Hematopoietic multipotent progenitor cell treated with erythropoietin and hydrocortisone succinate and interleukin-3 and kit ligand, for 6 days (in vitro differentiated cells): ENCODE results near the gene ZCWPW1.

Experiments used
- DNase-seq: peaks from one replicate; pipeline ENCODE4 v3.0.0-alpha.2; 2015

Gene ZCWPW1

DNA sequence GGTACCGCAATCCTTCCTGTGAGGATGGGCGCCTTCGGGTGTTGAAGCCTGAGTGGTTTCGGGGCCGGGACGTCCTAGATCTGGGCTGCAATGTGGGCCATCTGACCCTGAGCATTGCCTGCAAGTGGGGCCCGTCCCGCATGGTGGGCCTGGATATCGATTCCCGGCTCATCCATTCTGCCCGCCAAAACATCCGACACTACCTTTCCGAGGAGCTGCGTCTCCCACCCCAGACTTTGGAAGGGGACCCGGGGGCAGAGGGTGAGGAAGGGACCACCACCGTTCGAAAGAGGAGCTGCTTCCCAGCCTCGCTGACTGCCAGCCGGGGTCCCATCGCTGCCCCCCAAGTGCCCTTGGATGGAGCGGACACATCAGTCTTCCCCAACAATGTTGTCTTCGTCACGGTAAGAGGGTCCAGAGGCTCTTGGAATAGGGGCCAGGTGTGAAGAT lies 2.8 kb upstream of the ZCWPW1 start:
- DNase-seq = no peak

DNA sequence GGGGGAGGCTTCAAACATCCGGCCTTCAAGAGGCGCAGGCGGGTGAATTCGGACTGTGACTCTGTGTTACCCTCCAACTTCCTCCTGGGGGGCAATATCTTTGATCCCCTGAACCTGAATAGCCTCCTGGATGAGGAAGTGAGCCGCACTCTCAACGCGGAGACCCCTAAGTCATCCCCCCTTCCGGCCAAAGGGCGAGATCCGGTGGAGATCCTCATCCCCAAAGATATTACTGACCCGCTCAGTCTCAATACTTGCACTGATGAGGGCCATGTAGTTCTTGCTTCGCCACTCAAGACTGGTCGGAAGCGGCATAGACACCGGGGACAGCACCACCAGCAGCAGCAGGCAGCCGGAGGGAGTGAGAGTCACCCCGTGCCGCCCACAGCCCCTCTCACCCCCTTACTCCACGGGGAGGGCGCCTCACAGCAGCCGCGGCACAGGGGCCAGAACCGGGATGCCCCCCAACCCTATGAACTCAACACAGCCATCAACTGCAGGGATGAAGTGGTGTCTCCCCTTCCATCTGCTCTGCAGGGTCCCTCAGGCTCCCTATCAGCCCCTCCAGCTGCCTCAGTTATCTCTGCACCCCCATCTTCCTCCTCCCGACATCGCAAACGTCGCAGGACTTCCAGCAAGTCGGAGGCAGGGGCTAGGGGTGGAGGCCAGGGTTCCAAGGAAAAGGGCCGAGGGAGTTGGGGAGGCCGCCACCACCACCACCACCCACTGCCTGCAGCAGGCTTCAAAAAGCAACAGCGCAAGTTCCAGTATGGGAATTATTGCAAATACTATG lies 2.2 kb upstream of the ZCWPW1 start:
- DNase-seq = peak; percentile 51

DNA sequence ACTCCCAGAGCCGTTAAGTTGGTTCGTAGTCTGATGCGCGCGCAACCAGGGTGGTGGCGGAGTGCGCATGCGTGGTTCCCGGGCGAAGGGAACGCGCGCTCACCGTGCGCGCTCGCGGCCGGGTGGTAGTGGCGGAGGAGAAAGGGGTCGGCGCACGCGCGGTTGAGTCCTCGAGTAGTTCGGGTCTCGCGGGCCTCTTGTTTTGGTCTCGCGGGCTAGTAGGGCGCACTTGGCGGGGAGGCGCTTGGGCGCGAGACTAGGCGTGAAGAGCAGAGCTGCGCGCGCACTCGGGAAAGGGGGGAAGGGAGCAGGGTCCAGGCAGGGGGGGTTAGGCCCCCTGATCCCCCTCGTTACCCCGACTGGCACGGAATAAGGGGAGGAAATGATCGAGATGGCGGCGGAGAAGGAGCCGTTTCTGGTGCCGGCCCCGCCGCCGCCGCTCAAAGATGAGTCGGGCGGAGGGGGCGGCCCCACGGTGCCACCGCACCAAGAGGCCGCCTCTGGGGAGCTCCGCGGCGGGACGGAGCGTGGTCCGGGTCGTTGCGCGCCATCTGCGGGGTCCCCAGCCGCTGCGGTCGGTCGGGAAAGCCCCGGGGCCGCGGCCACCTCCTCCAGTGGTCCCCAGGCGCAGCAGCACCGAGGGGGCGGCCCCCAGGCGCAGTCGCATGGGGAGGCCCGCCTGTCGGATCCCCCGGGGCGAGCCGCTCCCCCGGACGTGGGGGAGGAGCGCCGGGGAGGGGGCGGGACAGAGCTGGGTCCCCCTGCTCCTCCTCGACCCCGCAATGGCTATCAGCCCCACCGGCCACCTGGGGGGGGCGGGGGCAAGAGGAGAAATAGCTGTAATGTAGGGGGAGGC lies 1.4 kb upstream of the ZCWPW1 start, which contains the start of gene MEPCE:
Gene MEPCE, plus strand, starts transcription at position 195 of the 856 bp plus-strand sequence. Its CDS starts 188 bp downstream, at position 383.
- peak; percentile 97 for DNase-seq

DNA sequence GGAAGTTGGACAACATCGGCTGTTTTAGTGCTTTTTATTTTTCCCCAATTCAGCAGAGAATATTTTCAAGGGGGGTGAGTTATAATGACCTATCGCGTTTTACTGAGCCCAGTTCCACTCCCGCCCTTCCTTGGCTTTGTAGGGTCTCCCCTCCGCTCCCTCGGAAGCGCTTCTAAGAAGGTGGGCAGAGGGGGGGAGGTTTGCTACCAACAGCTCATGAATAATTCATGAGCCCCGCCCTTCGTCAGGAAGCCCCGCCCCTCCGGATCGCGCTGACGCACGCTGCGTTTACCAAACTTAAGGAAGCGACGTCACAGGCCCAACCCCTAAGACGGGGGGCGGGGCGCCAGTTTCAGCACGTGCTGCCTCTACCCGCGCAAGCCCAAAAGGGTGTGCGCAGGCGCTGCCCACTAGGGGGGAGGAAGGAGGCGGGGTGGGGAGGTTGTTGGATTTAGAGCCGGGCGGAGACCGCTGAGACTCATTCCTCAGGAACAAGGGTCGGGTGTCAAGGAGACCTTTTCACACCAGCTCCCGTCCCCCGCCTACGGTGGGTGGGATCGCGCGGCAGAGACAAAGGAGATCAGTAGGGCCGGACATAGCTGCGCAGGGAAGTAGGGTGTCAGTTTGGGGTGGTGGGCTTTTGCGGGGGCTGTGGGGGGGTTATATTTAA lies 599 bp upstream of the ZCWPW1 start:
- peak; percentile 99 for DNase-seq

DNA sequence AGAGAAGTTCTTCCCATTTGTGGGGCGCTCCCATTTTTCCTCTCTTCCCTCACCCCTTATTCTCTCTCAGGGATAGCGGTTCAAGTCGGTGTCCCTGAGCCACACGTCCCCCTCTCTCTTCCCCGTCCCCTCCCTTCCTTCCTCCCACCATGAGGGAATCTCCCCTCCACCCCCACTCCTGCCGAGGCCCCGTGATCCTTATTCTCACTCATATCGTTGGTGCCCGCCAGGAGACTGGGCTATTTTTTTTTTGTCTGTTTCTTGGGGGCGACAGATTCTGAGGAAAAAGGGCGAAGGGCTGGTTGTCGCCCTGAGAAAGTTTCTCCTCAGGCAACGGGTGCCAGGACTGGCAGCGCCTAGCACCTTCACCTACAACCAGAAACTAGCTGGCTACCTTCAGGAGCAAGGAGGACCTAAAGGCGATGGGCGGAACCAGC lies 723 bp downstream of the ZCWPW1 start:
- no peak for DNase-seq

DNA sequence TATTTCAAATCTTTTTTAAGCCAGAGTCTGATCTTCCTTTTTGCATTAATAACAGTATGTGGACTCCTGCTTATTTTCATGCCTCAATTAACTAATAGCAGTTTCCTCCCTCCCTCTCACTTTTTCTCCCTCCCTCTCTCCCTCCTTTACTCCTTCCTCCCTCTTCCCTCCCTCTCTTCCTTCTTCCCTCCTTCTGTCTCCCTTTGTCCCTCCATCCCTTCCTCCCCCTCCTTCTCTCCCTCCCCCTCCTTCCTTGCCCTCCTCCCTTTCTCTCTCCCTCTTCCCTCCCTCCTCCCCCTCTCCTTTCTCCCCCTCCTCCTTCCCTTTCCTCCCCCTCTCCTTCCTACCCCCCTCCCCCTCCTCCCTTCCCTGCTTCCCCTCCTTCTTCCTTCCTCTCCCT lies 2.0 kb downstream of the ZCWPW1 start:
- no peak for DNase-seq

DNA sequence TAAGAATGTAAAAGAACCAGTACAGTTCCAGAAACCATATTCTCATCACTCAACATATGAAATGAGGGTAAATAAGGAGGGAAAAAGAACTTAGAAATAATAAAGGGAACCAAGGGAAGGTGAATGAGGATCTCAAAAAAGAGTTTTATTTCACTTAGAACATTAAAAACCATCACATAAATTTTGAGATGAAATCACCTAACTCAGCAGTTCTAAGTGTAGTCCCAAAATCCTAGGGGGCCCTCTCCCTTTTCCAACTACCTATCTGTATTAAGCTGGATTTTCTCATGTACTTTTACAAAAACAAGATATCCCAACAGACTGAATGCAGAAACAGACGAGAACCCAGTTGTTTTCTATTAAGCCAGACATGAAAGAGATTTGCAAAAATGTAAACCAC lies 3.2 kb downstream of the ZCWPW1 start:
- DNase-seq = no peak

DNA sequence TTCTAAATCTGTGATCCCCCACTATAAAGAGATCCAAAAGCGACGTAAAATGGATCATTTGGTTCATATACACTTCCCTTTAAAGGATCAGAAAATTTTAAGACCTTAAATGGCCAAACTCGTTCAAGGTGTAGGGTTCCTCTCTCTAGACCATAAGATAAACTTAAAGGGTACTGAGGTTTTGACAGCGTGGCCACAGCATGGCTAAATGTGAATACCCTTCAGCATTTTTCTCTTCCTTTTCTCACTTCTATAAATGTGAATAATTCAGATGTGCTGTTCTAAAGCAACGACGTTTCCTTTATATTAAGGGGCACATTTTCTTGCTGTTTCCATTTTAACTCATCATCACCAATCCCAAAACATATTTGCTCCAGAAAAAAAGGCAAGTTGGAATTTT lies 5.2 kb downstream of the ZCWPW1 start:
- DNase-seq = no peak

DNA sequence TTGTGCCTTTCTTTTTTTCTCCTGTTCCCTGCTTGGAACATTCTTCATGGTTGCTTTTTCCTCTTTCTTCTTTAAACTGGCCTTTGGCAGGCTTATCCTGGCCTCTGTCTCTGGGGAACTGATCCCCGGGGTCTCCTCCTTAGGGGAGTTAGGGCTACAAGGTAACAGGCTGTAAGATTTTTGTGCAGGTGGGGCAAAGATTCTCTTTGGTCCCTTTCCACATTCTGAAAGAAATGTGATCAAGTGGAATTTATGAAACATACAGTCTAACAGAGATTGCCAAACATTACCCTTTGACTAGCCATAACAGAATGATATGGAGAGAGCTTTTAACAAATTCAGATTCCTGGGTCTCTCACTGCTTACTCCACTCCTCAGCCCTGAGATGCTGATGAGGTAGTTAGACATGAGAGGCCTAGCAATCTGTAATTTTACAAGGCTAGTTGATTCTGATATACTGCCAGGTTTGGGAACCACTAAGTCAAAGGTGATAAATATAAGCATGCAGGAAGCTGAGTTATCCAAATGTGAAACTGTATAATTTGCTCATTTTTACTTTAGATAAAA lies 8.8 kb downstream of the ZCWPW1 start:
- no peak for DNase-seq

DNA sequence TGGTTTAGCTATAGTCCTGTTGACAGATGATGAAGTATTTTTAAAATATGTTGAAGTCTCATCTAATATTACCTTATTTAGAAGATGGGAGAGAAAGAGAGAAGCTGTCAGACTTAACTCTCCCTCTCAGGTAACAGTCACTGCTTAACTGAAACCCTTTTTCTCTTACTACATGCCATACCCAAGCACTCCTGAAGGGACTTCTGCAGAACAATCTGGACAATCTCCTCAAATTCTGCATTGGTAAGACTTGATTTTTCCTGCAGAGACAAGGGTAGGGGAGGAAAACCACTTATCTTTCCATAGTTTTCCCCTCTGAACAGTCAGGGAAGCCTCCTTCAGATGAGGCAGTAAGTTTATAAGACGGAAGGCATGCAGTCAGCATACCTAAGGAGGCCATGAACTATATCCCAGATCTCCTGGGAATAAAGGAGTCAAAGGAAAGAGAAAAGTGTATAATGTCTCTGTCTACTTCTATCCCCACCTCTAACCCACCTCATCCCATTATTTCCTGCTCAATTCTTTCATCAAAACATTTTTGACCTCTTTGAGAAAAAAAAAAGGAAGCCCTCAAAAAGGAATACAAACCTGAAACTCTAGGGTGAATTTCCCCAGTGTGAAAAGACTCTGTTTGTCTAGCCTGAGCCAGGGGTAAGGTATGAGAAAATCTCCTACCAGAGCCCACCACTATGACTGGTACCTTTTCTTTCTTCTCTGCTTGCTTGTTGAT lies 9.4 kb downstream of the ZCWPW1 start:
- DNase-seq = no peak

DNA sequence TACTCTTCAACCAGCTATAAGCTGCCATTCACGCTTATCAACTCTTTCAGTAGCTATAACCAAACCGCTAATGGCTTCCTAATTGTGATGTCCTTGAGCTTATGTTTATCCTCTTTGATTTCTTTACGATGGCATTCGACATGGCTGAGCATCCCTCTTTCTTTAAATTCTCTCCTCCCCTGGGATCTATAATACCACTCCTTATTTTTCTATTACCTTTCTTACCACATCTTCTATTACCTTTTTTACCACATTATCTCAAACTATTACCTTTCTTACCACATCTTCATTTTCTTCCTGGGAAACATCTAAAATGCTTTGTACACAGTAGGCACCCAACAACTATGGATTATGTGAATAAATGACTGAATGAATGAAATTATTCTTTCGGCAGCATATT lies 13.1 kb downstream of the ZCWPW1 start:
- no peak for DNase-seq

DNA sequence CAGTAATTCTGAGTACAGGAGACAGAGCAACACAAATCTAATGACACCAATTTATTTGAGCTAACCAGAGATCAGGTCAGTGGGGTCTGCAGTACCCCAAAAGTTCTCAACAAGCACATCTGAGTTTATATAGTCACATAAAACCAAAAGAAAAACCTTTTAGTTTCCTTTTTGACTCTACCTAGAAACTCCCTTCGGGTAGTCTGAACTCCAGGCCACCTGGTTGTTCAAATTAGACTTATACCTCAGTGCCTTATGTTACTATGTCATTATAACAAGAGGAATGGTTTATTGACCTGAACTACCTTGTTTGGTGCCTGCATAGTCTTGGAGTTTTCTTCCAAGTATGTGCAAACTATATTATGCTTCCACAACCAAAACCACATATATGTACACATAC lies 14.6 kb downstream of the ZCWPW1 start:
- DNase-seq = no peak

DNA sequence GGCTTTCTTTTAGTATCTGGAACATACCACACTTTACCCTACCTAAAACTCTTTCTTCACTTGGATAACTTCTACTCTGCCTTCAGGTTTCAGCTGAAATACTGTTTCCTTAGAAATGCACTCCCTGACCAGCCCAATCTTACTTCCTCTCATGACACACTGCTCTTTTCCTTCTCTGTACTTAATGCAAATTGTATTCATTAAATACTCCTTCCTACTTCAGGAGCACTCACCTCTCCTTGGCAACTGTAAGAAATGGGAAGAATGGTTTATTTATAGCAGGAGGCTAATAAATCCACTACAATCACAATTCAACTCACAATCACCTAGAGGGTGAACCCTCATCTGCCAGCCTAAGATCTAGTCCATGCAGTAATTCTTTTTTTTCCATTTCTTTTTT lies 15.2 kb downstream of the ZCWPW1 start:
- no peak for DNase-seq

DNA sequence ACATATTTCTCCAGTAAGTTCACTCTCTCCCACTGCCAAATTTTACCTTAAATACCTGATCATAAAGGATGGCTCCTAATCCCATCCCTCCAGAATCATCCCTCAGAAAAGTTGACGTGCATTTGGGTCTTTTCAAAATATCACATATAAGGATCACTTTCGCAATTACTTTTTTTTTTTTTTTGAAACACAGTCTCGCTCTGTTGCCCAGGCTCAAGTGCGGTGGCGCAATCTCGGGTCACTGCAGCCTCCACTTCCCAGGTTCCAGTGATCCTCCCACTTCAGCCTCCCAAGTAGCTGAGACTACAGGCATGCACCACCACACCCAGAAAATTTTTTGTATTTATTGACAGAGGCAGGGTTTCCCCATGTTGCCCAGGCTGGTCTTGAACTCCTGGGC lies 17.4 kb downstream of the ZCWPW1 start:
- DNase-seq = no peak

DNA sequence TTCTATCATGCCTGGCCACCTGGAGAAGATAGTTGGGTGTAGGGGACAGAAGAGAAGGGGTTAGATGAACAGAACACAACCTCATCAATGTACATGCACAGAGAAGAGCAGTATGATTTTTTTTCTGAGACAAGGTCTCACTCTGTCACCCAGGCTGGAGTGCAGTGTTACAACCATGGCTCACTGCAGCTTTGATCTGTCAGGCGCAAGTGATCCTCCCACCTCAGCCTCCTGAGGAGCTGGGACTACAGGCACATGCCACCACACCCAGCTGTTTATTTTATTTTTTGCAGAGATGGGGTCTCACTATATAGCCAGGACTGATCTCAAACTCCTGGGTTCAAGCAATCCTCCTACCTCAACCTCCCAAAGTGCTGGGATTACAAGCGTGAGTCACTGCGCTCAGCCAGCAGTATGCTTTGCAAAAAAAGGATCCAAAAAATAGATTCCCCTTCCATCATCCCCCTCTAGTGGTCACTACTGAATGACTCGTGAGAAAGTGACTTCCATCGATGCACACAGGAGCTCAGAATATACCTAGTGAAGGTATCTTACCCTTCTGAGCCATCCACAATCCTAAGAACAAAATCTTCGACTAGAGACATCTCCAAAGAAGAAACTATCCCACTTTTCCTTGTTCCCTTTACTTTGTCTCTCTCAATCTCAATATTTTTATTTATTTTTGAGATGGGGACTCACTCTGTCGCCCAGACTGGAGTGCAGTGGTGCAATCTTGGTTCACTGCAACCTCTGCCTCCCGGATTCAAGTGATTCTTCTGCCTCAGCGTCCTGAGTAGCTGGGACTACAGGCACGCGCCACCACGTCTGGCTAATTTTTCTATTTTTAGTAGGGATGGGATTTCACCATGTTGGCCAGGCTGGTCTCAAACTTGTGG lies 21.0 kb downstream of the ZCWPW1 start:
- DNase-seq = peak; percentile 87

DNA sequence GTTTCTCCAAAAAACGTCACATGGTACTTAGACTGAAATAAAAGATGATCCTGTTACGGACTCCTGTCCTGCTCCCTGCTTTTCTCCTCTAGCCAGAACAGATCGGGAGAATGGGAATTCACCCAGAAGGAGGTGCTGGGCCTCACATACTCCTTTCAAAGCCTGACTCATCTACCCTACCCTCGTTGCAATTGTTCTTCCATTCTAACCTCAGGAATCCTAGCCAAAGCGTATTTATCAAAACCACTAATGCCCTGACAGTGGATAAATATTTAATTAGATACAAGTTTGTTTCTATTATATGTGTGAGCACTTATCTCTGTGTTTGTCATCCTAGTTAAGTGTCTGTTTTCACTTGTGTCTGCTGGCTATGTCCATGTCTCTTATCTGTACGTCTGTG lies 21.7 kb downstream of the ZCWPW1 start:
- no peak for DNase-seq

DNA sequence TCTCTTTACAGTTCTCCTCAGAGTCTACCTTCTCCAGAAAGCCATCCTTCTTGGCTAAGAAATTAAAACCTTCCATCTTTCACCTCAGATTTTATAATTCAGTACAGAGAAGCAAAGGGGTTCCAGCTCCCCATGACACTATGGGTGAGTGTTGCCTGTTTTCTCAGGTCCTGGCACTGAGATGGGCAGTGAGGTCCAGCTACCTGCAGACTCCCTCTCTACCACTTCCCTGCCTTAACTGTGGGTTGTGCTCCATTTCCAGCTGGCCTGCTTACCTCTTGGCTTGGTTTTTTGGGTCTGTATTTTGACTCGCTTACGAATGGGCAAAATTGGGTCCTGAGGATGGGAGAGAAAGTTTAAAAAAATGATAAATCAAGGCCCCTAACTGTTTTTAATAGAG lies 26.3 kb downstream of the ZCWPW1 start:
- no peak for DNase-seq

DNA sequence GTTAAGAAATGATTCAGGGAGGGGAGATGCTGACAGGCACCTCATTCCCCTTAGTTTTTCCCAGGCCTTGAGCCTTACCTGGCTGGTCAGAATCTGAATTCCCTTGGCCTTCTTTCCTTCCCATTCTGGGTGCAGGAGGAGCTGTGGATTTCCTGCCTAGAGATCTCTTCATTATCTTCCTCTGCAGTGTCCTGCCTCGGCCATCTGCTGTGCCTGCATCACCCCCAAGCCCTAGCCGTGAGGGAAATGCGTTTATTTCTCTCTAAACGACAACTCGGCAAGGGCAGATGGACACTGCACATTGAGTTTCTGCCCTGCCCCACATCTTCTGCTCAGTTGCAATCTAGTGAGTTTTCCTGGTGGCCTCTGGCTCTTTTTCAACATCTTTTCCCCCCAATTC lies 26.7 kb downstream of the ZCWPW1 start:
- no peak for DNase-seq

DNA sequence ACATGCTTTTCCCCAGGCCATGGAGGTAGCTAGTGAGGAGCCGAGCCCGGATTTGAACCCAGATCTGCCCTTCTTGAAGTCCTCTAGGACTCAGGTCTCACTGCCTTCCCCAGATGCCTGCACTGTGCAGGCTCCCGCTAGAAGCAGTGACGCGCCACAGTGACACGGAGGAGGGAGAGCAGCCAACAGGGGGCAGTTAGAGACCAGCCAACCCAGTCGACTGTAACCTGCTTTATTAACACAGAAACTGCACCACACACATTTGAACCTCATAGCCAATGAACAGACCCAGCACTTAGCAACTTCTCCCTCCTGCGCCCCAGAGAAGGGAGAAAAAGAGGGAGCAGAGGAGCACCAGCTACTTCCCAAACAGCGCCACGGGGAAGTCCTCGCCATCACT lies 27.8 kb downstream of the ZCWPW1 start:
- DNase-seq = peak; percentile 56

DNA sequence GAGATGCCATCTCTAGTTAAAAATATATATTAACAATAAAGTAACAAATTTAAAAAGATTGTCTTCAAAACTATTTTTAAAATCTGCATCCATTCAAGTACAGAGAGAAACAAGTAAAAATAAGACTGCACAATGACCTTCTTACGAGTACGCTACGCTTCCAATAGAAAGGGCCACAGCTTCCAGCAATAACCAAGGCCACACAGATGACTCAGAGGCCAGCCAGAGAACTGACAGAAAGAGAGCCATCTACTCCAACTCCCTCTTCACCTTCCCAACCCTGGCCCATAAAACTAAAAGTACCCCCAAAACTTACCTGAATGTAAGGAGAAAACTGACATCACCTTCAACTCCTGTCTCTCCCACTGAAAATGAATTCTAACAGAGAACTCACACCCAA lies 28.5 kb downstream of the ZCWPW1 start:
- DNase-seq = no peak

DNA sequence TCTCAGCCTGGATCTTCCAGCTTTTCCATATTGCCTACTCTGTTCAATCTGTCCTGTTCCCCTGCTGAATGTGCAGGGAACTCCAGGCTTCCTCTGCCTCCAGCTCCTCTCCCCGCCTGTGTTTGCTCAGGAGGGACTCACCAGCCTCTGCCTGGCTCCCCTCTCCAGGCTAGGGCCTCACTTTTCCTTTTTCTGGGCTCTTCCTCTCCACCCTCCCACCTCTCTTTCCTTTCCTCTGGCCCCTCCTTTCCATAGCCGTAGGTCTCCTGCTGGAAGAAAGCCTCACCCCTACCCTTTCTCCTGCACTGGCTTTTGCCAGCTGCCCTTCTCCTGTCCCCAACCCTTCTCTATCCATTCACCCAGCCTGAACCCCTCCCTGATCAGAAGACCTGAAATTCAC lies 30.3 kb downstream of the ZCWPW1 start:
- DNase-seq = no peak
